ENCODE results near the gene CNTROB.
A peak's percentile ranks its signal among the peaks of the same experiment; 100 is the strongest.

CNTROB gene, protein sequence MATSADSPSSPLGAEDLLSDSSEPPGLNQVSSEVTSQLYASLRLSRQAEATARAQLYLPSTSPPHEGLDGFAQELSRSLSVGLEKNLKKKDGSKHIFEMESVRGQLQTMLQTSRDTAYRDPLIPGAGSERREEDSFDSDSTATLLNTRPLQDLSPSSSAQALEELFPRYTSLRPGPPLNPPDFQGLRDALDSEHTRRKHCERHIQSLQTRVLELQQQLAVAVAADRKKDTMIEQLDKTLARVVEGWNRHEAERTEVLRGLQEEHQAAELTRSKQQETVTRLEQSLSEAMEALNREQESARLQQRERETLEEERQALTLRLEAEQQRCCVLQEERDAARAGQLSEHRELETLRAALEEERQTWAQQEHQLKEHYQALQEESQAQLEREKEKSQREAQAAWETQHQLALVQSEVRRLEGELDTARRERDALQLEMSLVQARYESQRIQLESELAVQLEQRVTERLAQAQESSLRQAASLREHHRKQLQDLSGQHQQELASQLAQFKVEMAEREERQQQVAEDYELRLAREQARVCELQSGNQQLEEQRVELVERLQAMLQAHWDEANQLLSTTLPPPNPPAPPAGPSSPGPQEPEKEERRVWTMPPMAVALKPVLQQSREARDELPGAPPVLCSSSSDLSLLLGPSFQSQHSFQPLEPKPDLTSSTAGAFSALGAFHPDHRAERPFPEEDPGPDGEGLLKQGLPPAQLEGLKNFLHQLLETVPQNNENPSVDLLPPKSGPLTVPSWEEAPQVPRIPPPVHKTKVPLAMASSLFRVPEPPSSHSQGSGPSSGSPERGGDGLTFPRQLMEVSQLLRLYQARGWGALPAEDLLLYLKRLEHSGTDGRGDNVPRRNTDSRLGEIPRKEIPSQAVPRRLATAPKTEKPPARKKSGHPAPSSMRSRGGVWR

DNA sequence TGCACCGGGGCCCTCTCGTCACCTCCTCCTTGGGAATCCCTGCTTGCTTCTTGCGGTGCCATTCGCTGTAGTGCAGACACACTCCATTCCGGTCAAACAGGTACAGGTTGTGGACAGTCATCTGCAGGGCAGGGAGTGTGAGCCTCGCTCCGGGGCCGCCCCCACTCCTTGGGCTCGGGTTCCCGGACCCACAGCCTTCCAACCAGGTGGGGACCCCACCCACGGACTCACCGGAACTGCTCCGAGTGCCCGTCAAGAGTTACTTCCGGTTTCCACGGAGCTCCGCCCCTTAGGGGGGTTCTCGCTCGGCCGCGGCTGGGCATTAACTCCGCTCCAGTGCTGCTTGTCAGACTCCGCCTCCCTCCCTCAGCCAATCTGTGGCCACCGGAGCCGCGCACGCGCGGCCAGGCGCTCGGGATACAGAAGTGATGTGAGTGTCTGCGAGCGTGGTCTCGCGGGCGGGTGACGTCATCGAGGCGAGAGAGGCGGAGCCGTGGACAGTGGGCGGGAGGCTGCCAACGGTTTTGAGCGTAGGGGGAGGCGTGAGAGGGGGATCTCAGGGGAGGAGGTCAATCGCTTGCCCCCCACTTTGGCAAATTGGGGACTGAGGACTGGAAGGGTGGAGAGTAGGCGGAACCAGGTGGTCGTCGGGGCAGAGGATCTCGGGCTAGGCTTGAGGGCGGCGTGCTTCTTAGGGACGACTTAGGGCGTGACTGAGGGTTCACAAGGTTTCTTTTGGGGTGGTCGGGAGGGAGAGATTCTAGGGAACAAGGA lies at the start of gene CNTROB, which contains the start of gene TRAPPC1:
Gene CNTROB (plus strand): TSS at position 498 of the 774 bp plus-strand sequence. CDS start 874 bp downstream, outside the sequence.
Gene TRAPPC1 (minus strand): TSS at position 238 of the 774 bp plus-strand sequence. CDS start 117 bp downstream, at position 121.
- TF ChIP-seq, protein P1, sequence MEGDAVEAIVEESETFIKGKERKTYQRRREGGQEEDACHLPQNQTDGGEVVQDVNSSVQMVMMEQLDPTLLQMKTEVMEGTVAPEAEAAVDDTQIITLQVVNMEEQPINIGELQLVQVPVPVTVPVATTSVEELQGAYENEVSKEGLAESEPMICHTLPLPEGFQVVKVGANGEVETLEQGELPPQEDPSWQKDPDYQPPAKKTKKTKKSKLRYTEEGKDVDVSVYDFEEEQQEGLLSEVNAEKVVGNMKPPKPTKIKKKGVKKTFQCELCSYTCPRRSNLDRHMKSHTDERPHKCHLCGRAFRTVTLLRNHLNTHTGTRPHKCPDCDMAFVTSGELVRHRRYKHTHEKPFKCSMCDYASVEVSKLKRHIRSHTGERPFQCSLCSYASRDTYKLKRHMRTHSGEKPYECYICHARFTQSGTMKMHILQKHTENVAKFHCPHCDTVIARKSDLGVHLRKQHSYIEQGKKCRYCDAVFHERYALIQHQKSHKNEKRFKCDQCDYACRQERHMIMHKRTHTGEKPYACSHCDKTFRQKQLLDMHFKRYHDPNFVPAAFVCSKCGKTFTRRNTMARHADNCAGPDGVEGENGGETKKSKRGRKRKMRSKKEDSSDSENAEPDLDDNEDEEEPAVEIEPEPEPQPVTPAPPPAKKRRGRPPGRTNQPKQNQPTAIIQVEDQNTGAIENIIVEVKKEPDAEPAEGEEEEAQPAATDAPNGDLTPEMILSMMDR (IDR thresholded peaks at IDR 0.05; ENCODE audit: unreplicated experiment in 3 of 3) = no peak
- no peaks in the 10 kb centered on the region for H3K27me3 Mint-ChIP-seq (ENCODE audit: low read depth)
- peak within 1 kb of the TSS; percentile 95 to 98 (median 96) for H3K4me3 Mint-ChIP-seq
- H3K9me3 Mint-ChIP-seq = no peaks in the 10 kb centered on the region
- peak within 1 kb of the TSS; percentile 67 to 92 (median 83) for H3K27ac Mint-ChIP-seq
- H3K4me1 Mint-ChIP-seq = peaks cover 42% of the 10 kb centered on the region
- H3K36me3 Mint-ChIP-seq (ENCODE audit: low read depth) = peaks cover 30% of the 10 kb centered on the region

DNA sequence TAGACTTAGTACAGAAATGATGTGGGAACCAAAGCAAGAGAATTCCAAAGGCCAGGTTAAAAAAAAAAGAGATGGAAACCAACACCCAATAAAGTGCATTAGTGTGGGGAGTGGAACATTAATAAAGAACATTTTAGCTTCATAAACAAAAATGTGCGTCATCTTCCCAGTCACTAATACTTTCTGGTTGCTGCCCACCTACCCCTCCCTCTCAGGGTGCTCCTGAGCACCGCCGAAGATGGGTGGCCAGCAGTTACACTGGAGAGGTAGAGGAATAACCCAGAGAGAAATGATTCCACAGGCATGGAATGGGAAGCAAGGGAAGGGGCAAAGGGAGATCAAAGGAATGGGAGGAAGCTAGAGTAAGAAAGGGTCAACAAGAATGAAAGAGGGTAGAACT lies 49.4 kb upstream of the CNTROB start:
- H3K4me1 Mint-ChIP-seq = no peaks in the 10 kb centered on the region
- H3K27me3 Mint-ChIP-seq (ENCODE audit: low read depth) = no peaks in the 10 kb centered on the region
- H3K4me3 Mint-ChIP-seq = no peak overlapping the region
- TF ChIP-seq, protein P1 (IDR thresholded peaks at IDR 0.05; ENCODE audit: unreplicated experiment in 3 of 3) = no peak
- H3K9me3 Mint-ChIP-seq = no peaks in the 10 kb centered on the region
- H3K27ac Mint-ChIP-seq = no peak overlapping the region
- H3K36me3 Mint-ChIP-seq (ENCODE audit: low read depth) = peaks cover 2% of the 10 kb centered on the region

DNA sequence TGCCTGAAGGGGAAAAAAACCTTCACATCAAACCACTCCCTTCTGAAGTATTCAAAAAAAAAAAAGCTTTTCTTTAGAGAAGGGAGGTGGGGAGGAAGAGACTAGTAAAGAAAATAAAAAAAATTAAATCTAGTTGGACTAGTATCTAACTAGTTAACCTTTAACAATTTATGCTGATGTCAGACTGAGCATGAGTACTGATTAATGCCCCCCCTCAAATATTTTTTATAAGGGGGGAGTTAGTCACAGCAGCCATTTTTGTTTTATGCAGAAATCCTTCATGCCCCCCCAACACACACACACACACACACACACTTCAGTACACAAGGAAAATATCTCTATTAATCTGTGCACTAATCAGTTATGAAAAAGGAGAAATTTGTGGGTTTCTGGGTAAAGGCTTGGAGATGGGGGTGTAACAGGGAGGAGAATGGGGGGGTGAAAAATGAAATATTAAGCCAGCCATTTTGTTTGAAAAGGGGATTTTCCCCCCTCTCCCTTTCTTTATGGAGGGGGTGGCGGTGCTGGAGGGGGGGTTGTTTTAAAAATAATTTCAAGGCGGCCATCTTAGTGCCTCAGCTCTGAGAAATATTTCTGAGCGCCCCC lies 48.1 kb upstream of the CNTROB start:
- peak overlapping the region in 1 of 3 experiments; percentile 84 for H3K4me3 Mint-ChIP-seq
- H3K36me3 Mint-ChIP-seq (ENCODE audit: low read depth) = no peaks in the 10 kb centered on the region
- no peaks in the 10 kb centered on the region for H3K27me3 Mint-ChIP-seq (ENCODE audit: low read depth)
- no peaks in the 10 kb centered on the region for H3K9me3 Mint-ChIP-seq
- H3K27ac Mint-ChIP-seq = no peak overlapping the region
- TF ChIP-seq, protein P1 (IDR thresholded peaks at IDR 0.05; ENCODE audit: unreplicated experiment in 3 of 3) = no peak
- no peaks in the 10 kb centered on the region for H3K4me1 Mint-ChIP-seq

DNA sequence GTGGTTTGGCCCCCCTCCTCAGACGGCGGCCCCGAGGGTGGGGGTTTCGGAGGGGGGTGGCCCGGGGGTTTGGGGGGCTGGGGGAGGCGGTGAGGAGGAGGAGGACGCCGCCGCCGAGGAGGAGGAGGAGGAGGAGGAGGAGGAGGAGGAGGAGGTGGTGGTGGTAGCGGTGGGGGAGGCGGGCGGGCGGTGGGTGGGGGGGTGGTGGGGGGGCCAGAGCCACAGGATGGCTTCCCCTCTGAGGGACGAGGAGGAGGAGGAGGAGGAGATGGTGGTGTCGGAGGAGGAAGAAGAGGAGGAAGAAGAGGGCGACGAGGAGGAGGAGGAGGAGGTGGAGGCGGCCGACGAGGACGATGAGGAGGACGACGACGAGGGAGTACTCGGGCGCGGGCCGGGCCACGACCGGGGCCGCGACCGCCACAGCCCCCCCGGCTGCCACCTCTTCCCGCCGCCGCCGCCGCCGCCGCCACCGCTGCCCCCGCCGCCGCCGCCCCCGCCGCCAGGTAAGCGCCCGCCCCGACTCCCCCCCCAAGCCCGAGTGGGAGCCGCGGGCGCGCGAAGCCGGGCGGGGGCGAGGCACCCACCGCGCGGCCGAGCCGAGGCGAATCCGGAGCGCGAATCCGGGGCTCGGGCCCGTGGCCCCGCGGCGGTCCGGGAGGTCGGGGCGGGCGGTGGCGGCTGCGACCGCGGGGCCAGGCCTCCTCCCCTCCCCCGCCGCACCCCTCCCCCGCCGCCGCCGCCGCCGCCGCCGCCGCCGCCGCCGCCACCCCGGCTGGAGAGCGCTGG lies 47.2 kb upstream of the CNTROB start:
- Mint-ChIP-seq H3K36me3 (ENCODE audit: low read depth) (peaks cover 6% of the 10 kb centered on the region), H3K4me3 (peak overlapping the region; percentile 78 to 84 (median 83)), H3K27me3 (ENCODE audit: low read depth) (no peaks in the 10 kb centered on the region), H3K27ac (no peak overlapping the region), H3K9me3 (no peaks in the 10 kb centered on the region), H3K4me1 (no peaks in the 10 kb centered on the region)
- TF ChIP-seq, protein P1 (IDR thresholded peaks at IDR 0.05; ENCODE audit: unreplicated experiment in 3 of 3) = no peak

Measured in nephron (organoid).